SH-SY5Y (cell line): Measurements from ENCODE around the gene CCPG1.

Experiments
- GATA2 ChIP-seq: IDR thresholded peaks from 2 replicates; pipeline ENCODE4 v1.6.1; 2011; ENCODE audit warnings: mild to moderate bottlenecking, low read depth, low read length
- GATA3 ChIP-seq: IDR thresholded peaks from 2 replicates; pipeline ENCODE4 v1.6.1; 2011; ENCODE audit warnings: low read depth, mild to moderate bottlenecking, low read length, moderate library complexity

DNA sequence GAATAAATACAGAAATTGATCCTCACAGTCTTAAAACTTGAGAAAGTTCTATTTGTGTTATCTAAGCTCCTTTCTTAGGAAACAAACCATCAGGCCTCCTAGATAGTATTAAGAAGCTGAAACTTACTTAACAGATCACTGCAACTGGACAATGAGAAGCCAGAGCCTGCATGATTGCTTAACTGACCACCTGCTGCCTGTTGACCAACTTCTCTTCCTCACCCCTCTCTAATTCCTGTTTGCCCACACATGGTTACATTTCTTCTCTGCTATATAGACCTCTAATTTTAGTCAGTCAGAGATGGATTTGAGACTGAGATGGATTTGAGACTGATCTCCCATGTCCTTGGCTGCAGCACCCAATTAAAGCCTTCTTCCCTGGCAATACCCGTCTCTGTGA, 13.5 kb downstream of the CCPG1 start:
- no peak for TF ChIP-seq GATA3
- no peak for TF ChIP-seq GATA2
